ENCODE results near the gene ERC1.
"Not testable (repeated sequence)": the region's sequence is repeated elsewhere in the genome, so short reads cannot be mapped to it uniquely, and the experiment has no call there.

The ERC1 gene

GRCh38 chr12:1199700-1200099, 208.7 kb downstream of the ERC1 start:
- DNase-seq = no peak

DNA sequence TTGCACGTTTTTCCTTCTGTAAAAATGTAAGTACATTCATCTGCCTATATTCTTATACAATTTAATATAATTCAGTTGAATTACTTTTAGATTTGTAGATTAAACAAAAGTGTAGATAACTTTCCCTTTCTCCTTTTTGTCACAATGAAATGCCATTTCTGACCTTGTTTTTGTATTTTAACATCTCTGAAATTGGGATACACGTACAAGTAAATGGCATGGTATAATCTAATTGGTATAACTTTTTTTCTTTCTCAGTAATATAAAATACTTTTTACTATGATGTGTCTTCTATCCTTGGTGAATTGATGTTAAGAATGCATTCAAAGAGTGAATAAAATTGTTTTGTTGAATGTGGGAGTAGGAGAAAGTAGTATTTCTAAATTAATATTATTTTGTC, 210.0 kb downstream of the ERC1 start:
- no peak for DNase-seq

DNA sequence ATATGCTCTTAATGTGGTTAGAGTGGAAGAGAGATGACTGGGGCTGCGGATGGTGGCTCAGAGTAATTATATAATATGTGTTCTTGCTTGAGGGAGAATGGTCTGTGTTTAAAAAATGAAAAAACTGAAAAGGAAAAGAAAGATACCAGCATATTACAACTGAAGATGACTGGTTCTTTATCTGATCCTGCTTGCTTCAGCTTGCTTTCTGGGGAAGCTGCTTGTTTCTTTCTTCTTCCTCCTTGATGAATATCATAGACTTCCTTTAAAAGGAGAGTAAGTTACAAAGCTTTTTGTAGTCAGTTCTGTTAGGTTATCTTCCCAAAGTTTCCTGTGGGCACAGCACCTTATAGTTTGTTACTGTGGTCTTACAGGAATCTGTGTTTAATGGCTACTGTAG, 210.9 kb downstream of the ERC1 start:
- DNase-seq = no peak

DNA sequence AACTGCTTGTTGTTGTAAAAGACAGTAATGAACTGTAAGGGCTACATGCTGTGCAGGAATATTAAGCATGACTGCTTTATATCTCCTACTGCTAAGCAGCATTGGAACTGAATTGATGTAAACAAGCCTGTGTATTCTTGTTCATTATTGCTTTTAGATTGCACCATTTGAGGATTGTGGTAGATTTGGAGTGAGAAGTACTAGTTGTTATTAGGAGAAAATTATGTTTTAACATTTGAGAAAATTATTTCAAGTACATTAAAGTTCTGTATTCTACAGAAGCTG, 212.7 kb downstream of the ERC1 start:
- DNase-seq = no peak

DNA sequence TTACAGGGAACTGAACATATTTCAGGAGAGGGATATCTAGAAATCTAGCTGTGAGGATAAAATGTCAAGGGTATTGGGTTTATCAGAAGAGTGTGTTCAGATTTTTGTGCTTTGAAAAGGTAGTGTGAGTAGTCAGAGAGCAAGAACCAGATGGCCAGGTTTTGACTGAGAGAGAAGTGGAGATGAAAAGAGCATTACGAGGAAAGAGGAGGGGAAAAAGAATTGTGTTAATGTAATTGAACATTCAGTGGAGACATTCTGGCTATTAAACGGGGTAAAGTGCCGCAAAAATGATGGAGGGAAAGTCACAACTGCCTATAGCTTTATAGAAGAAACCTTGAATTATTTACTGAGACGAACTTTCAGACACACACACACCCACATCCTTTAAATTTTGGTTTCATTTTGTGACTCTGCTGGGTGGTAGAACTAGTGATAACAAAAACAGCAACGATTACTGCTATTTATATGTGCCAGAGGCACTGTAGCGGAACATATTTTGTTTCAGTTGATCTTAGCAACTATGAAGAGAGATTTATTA, 213.6 kb downstream of the ERC1 start:
- DNase-seq = no peak

DNA sequence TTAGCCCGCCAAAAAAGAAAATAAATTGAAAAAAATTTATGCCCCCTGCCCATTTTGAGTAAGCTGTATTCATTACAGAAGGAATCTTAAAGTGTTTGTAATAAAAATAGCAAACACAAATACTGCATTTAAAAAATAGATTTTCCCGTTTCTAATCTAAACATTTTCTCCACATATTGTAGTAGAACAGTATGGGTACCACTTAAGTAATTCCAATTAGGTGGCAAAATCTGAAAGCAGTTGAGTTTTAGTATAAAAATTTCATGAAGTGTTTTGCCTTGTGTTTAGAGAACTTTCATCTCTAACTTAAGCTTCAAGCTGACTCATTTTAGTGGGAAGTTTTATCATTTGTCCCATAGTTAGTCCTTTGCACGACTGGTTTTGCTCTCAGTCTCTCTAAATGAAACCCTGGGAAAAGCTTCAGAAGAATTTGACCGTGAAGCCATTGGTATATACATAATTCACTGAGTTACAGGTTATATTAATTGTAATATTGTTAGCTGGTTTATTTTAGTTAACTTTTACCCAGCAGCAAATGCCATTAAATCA, 214.6 kb downstream of the ERC1 start:
- no peak for DNase-seq

- no peak for DNase-seq
Measured at GRCh38 chr12:1206118-1206734, 215.2 kb downstream of the ERC1 start.

- no peak for DNase-seq
Measured at GRCh38 chr12:1207276-1207675, 216.3 kb downstream of the ERC1 start.

GRCh38 chr12:1208719-1209118, 217.7 kb downstream of the ERC1 start:
- DNase-seq = not testable (repeated sequence)

DNA sequence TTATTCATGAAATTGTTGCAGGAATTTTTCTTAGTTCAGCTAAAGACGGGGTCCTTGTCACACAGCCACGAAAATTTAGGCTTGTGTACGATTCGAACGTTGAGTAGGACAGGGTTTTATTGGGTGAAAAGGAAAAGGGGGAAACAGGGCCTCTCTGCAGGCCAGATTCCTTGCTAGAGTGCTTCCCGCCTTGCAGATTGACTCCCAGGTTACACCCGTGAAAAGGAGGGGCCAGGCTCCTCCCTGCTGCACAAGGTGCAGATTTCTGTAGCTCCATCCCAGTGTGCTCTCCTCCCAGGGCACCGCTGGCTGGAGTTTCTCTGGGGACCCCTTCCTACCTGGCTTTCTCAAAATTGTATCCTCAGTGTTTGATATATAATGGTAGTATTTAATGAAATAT, 221.5 kb downstream of the ERC1 start:
- no peak for DNase-seq

GRCh38 chr12:1213205-1213604, 222.2 kb downstream of the ERC1 start:
- DNase-seq = no peak

DNA sequence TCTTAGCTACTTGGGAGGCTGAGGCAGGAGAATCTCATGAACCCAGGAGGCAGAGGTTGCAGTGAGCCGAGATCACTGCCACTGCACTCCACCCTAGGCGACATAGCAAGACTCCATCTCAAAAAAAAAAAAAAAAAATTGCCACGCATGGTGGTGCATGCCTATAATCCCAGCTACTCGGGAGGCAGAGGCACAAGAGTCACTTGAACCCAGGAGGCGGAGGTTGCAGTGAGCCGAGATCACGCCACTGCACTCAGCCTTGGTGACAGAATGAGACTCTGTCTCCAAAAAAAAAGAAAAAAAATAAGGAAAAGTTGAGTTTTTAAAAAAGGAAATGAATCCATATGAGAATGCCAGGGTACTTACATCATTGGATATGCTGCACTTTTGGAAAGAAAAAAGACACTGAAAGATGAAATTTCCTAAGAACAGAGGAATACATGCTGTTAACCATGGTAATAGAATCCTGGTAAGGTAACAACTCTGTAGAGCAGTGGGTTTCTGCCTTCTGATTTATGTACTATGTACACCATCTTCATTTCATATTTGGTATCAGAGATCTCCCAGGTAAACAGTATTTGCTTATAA, 222.7 kb downstream of the ERC1 start:
- DNase-seq = no peak

GRCh38 chr12:1216560-1216959, 225.5 kb downstream of the ERC1 start:
- no peak for DNase-seq

DNA sequence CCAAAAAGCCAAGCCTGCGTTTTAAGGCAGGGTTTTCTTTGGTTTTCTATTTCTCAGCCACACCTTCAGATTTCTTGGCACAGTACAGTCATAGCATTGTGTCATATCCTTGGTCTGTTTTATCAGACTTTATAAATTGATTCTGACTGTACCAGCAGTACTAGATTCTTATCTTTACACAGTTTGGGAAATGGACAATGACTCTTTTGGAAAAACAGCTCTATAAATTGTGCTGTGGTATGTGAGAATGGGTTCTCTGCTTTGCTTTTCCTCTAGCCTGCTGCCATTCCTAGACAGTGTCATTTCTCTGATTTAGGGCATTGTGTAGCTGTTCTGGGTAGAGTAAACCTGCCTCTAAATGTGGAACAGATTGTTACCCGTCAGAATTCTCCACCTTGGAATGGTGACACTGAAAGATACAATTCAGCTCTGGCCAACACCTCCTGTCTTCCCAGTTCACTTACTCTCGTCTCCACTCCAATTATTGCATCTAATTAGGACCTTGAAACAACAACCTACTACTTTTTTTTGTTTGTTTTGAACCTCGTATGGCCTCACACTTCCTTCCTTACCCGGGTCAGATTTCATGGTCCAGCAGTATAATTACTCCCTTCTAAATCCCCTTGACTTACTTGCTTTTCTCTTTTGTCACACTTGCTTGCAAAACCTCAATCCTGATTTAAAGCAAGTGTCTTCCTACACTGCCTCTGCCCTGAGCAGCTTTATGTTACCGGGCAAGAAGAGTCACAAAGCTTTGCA, 226.3 kb downstream of the ERC1 start:
- DNase-seq = no peak

GRCh38 chr12:1218369-1218768, 227.3 kb downstream of the ERC1 start:
- DNase-seq = no peak

- no peak for DNase-seq
Measured at GRCh38 chr12:1220127-1221092, 229.4 kb downstream of the ERC1 start.

DNA sequence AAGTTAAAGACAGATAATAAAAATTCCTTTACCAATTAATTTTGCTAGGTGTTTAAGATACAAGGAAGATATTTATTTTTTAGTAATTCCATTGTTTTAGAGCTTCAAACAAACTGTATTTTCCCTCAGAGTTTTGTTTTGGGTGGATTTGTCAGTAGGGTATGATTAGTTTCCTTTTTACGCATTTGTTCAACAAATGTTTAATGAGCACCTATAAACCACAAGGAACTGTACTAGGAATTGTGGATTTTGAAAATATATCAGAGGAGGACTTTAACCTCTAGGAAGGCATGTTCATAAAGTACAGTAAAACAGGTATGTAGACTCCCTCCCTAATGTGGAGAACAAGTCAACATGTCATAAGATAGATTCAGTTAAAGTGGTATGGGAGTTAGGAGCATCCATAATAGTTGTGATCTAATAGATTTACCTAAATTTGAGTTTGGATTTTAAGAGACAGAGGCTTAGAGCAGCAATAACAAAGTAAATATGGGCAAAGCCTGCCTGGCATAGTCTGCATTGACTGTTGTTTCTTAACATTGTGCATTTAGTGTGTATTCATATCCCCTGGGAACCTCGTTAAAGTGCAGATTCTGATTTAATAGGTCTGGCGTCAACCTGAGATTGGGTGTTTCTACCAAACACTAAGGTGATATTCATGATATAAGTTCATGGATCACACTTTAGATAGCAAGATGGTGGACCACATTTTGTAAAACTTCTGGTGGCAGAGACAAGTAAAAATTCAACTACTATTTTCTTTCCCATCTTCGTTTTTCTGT, 232.0 kb downstream of the ERC1 start:
- DNase-seq = no peak

DNA sequence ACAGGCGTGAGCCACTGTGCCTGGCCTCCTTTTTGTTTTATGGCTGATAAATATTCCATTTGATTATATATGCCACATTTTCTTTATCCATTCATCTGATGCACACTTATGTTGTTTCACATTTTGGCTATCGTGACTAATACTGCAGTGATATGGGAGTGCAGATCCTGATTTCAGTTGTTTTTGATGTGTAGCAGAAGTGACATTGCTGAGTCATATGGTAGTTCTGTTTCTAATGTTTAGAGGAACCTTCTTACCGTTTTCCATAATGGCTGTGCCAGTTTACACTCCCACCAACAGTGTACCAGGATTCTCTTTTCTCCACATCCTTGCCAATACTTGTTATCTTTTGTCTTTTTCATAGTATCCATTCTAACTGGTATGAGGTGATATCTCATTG, 235.9 kb downstream of the ERC1 start:
- no peak for DNase-seq

GRCh38 chr12:1234073-1234472, 243.1 kb downstream of the ERC1 start:
- DNase-seq = no peak

- DNase-seq = no peak
Measured at GRCh38 chr12:1246637-1247036, 255.6 kb downstream of the ERC1 start.

- no peak for DNase-seq
Measured at GRCh38 chr12:1250641-1251040, 259.6 kb downstream of the ERC1 start.

GRCh38 chr12:1252758-1253157, 261.7 kb downstream of the ERC1 start:
- no peak for DNase-seq

All from right forelimb (tissue), 1 donor.